ENCODE results near the gene GIPC1. TPM values are rescaled to one million over a fixed set of nuclear protein-coding genes. Genes with fewer than 3 reads are reported as not detected.
A peak's percentile ranks its signal among the peaks of the same experiment; 100 is the strongest.

The GIPC1 gene
- total RNA-seq, 3 donors from 2014 or later: 199 to 374 (median 300) TPM

GRCh38 chr19:14494910-14495671 is 836 bp downstream of the GIPC1 start:
- intact Hi-C loops (cut with DNase I, micrococcal nuclease): no loop called here
- peak overlapping the region; percentile 83 for H3K4me3 ChIP-seq
- H3K4me1 ChIP-seq (ENCODE audit: low read depth): peaks cover 51% of the 10 kb centered on the region
- ATAC-seq (peak; percentile 48), DNase-seq (peak in 2 of 3 donors; percentile 56 to 73)
- H3K9me3 ChIP-seq: no peaks in the 10 kb centered on the region
- no peak for TF ChIP-seq CTCF (IDR thresholded peaks at IDR 0.05)
- H3K36me3 ChIP-seq (ENCODE audit: low read depth): no peaks in the 10 kb centered on the region

- intact Hi-C loops (cut with DNase I, micrococcal nuclease): no loop called here
- DNase-seq (no peak), ATAC-seq (no peak)
- no peak for TF ChIP-seq CTCF (IDR thresholded peaks at IDR 0.05)
- peaks cover 51% of the 10 kb centered on the region for H3K4me1 ChIP-seq (ENCODE audit: low read depth)
- no peaks in the 10 kb centered on the region for H3K36me3 ChIP-seq (ENCODE audit: low read depth)
- H3K4me3 ChIP-seq: no peak overlapping the region
- H3K9me3 ChIP-seq: no peaks in the 10 kb centered on the region
Measured at GRCh38 chr19:14494411-14494810, 1.5 kb downstream of the GIPC1 start.

GRCh38 chr19:14492756-14493337 is 3.1 kb downstream of the GIPC1 start:
- Histone ChIP-seq H3K9me3 (no peaks in the 10 kb centered on the region), H3K4me3 (no peak overlapping the region), H3K4me1 (ENCODE audit: low read depth) (peaks cover 47% of the 10 kb centered on the region), H3K36me3 (ENCODE audit: low read depth) (no peaks in the 10 kb centered on the region)
- intact Hi-C loops (cut with DNase I, micrococcal nuclease): no loop called here
- no peak for DNase-seq
- no peak for TF ChIP-seq CTCF (IDR thresholded peaks at IDR 0.05)
- ATAC-seq: no peak

- H3K4me1 ChIP-seq (ENCODE audit: low read depth): peaks cover 6% of the 10 kb centered on the region
- intact Hi-C loops (cut with DNase I, micrococcal nuclease): no loop called here
- TF ChIP-seq CTCF (IDR thresholded peaks at IDR 0.05): no peak
- no peak overlapping the region for H3K4me3 ChIP-seq
- no peak for ATAC-seq
- DNase-seq: no peak
- no peaks in the 10 kb centered on the region for H3K36me3 ChIP-seq (ENCODE audit: low read depth)
- H3K9me3 ChIP-seq: no peaks in the 10 kb centered on the region
Measured at GRCh38 chr19:14487370-14488125, 8.4 kb downstream of the GIPC1 start.

GRCh38 chr19:14482172-14482941 is 13.6 kb downstream of the GIPC1 start:
- TF ChIP-seq CTCF (IDR thresholded peaks at IDR 0.05): no peak
- DNase-seq (no peak), ATAC-seq (no peak)
- no peaks in the 10 kb centered on the region for H3K9me3 ChIP-seq
- no peak overlapping the region for H3K4me3 ChIP-seq
- H3K4me1 ChIP-seq (ENCODE audit: low read depth): no peaks in the 10 kb centered on the region
- intact Hi-C loops (cut with DNase I, micrococcal nuclease): no loop called here
- no peaks in the 10 kb centered on the region for H3K36me3 ChIP-seq (ENCODE audit: low read depth)

All from mucosa of descending colon (tissue), 3 donors.